Stimulated activated CD4-positive, alpha-beta T cell treated with anti-CD3 and anti-CD28 coated beads, Interleukin-12 subunit alpha, Interleukin-12 subunit beta, amount 100 ng/mL, for 4 hours (primary cell): ENCODE results near the gene CDH12.
"Not testable (repeated sequence)": the region's sequence is repeated elsewhere in the genome, so short reads cannot be mapped to it uniquely, and the experiment has no call there.

Source experiments
- DNase-seq: peaks from one replicate; pipeline ENCODE4 v3.0.0-alpha.2; 2020

CDH12 gene

DNA sequence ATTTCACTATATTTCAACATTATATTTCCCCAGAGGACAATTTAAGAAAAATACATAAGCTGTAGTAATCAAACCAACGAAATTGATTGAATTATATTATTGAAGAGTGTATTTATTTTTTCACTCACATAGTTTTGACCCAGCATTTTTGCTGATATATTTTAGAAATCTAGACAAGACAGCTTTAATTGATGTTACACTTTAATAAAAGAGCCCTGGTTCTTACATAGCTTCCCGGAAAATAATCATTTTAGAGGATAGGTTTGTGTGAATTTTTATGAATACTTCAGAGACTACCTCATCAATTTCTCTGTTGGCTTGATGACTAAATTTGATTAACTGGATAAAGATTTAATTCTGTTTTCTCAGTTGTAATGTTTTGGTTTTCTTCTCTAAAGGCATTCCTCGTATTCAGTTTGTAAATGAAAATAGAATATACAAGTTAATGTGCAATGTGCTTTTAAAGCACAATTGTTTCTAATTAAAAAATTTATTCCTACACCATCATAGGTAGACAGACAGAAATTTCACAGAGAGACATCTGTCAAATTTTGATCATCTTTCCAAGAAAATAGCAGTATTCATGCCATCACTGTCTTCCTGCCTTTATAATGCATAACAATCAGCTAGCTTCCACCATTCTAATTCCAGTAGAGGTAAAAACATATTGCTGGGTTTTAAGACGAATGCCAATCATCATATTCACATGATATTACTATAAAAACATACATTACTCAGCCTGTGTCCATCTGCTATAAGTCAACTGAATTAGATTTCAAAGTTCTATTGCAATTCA lies 441.4 kb downstream of the CDH12 start:
- no peak for DNase-seq

DNA sequence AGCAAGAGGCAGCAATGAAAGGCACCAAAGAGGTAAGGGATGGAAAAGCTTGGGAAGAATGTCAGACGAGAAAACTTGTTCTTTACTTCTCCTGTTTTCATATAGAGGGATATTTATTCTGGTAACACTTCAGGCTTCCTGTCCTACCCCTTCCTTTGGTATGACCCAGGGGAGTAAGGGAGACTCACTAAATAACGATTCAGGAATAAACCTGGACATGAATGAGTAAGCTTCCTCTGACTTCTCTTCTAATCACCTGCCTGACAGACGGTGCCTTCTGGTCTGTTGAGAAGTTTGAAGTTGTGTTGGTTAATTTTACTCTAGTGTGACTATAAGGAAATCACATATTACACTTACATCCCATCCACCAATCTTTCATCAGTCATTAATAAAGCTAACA lies 461.2 kb downstream of the CDH12 start:
- DNase-seq = no peak

DNA sequence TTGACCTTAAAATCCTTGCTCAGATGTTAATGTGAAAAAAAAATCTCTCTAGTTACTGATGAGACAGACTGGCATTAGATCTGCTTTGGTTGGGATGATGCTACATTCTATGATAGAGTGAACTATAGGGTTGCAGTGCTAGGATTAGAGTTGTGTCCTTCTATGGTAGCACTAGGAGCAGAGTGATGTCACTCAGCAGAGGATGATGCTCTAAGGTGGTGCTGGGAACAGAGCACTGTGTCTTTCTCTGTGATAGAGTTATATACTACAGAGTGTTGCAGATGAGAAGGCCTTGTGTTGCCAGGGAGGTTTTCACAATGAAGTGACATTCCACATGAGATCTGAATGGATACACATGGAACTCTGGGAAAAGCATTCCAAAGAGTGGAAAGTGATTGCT lies 462.3 kb downstream of the CDH12 start:
- no peak for DNase-seq

DNA sequence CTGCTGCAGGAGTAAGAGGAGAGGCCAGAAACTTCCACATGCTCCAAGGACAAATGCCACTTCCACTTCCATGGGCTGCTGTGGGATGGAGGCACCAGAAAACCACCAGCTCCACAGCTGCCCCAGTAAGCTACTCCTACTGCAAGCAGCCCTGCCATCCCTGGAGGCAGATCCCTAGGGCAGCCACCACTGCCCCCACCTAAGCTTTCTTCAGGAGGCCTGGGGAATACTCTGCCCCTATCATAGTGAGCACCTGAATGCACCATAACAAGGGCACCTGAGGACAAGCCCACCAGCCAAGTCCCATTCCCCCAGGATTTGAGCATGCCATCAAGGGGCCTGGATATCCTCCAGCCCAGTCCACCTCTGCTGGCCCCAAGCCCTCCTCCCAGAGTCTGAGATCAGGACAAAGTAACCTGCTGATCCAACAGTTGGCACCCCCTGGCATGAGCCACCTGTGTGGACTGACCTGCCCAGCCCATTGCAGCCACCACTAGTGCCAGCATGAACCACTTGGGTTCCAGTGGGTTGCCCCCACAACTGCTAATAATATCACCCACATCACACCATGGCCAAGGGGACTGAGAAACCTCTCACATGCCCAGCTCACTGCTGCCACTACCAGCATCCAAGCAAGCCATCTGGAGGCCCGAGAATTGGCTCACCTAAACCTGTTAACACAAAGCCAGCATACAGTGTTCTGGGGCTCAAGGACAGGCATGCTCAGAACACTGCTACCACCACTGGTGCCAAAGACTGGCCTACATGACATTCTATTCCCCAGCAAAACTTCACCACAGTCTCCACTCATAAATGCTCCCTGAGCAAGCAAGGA lies 480.1 kb downstream of the CDH12 start:
- no peak for DNase-seq

DNA sequence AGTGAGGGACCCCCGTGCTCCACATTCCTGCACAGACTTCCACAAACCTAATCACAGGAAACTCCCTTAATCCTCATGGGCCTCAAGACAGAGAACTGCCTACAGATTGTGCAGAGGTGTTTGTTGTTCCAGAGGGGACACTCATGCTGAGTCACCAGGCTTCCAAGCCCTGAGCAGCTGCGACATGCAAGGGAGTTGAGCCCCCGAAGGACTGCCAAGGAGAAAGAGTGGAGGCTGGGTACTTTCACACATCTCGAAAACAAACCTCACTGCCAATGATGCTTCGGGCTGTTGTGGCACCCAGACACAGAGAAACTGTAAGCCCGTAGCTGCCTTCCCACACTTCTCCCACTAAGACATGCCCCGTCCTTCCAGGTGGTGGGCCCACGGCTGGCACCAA lies 480.8 kb downstream of the CDH12 start:
- no peak for DNase-seq

DNA sequence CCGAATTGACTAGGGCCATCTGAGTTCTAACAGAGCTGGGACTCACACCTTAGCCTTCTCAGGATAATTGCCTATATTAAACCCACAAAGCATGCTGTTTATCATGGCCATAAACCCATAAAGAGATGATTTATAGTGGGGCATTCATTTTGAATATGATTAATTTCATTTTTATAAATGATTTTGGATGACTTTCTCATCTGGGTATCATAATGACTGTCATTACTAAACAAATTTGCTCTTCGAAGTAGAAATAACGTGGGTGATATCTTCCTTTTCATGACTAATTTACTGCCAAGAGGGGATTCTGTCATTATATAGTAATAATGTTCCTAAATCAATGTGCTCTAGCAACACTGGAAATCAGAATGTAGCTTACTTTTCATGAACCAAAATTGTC lies 498.2 kb downstream of the CDH12 start:
- DNase-seq = no peak

DNA sequence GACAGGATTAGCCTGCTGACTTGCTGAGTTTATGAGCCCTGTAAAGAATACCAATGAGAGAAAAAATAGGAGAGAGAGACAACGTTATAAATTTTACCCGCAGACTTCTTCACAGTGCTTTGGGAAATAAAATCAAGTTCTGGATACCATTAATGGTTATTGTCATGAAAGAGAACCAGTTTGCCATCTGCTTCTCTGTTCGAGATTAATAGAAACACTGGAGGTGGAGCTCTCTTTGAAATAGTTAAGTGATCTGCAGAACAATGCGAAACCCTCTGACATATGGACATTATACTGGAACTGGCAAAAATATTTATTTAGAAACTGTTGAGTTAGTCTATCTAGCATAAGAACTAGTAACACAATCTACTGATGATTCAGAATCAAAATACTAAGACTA lies 500.7 kb downstream of the CDH12 start:
- no peak for DNase-seq

DNA sequence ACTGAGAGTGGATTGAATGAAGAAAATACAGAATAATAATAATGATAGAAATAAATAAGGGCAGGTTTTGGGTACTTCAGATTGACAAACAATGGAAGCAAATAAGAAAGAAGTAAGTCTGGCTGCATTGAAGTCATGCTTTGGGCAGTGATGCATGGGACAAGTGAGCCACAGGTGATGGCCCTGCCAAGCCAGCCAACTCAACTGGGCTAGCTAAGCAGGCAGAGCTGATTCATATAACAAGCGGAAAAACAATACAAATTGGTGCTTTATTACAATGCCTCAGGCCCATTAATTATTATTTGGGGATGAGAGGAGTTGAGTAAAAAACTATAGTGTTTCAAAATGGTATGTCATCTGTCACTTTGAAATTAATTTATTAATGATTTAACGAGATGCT lies 502.0 kb downstream of the CDH12 start:
- DNase-seq = no peak

DNA sequence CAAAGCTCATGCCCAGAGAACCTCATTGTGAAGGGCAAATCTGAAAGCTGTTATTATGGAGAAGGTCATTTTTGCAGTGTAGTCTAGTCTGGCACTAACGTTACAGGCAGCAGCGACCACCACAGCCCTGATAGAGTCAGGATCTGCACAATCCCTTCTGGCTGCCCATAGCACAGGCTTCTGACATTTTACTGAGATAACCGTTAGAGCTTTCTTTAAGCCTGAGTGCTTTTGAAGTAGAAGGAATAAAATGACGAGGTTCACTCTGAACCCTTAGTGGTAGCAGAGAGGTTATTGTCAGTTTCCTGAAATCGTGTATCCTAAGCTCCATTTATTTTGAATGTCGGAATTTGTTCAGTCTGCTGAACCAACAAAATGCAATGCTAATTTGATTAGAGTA lies 505.1 kb downstream of the CDH12 start:
- no peak for DNase-seq

DNA sequence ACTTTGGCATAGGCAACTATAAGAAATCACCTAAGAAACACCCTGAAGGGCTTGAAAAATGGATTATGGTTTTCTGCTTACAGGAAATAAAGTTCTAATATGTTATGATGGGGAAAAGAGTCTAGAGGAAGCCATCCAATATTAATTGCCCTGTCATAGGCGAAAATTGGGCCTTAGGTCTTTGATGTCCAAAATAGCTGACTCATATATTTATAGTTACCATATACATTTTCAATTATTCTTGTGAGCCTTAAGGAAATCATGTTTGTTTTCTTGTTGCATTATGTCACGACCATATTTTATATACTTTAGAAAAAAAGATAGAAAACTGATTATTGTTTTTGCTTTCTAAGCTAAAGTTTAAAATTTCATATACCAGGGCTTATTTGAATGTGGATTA lies 509.1 kb downstream of the CDH12 start:
- no peak for DNase-seq

DNA sequence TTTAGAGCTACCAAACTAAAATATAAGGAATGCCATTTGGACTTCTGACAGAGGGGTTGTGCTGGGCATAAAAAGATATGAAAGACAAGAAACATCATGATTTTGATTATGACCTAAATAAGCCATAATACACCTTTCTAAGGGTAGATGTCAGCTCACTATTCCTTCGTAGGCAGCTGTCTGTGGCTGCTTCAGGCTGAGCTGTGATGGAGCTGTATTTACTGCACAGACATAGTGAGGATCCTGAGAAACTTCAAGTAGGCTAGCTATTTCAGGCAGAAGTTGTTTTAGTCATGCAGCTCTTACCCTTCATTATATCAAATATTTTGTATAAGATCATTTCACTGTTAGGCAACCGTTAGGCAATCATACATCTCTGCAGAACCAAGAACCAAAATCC lies 511.7 kb downstream of the CDH12 start:
- no peak for DNase-seq

DNA sequence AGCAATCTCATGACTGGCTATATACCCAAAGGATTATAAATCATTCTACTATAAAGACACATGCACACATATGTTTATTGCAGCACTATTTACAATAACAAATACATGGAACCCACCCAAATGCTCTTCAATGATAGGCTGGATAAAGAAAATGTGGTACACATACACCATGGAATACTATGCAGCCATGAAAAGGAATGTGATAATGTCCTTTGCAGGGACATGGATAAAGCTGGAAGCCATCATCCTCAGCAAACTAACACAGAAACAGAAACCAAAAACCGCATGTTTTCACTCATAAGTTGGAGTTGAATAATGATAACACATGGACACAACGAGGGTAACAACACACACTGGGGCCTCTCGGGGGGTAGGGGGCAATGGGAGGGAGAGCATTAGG lies 520.2 kb downstream of the CDH12 start:
- DNase-seq = not testable (repeated sequence)

DNA sequence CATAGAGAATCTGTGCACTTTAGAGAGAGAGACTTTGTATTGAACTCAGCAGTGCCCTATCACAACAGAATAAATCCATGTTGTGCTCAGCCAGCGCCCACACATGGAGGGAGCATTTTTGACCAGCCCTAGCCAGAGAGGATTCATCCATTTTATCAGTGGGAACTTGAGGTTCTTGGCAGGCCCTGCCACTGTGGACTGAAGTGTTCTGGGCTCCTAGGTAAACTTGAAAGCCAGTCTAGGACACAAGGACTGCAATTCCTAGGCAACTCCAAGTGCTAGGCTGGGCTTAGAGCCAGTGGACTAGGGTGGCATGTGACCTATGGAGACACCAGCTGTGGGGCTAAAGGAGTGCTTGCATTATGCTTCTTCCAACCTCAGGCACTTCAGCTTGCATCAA lies 523.5 kb downstream of the CDH12 start:
- DNase-seq = no peak

DNA sequence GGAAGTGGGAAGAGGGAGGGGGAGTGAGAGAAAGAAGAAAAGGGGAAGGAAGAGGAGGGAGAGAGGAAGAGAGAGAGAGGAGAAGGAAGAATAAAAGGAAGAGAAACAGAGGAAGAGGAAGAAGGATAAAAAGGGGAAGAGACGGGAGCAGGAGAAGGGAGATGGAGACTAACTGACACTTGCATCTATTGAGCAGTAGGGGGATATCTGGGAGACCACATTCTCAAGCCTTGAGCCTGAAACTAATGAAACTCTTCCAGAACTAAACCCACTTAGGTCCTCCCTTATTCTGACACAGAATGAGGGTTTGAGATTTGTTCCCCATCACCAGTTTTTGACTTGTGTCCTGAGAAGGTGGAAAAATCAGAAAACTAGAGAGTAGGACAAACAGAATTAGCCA lies 533.3 kb downstream of the CDH12 start:
- no peak for DNase-seq

DNA sequence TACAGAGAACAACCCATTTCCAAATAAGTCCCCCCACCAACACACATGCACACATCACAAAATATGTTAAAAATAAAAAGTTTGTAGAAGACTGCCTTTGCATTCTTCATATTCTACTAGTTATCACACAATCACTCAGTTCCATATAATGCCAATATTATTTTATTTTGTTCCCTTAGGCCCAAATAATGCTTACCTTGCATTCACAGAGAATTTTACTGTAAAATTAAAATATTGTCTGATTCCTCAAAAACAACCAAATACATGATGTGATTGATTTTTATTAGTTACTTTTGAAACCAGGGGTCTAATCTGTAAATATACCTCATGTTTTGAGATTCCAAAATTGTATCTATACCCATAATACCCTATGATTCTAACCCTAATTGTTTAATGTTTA lies 536.9 kb downstream of the CDH12 start:
- DNase-seq = no peak

DNA sequence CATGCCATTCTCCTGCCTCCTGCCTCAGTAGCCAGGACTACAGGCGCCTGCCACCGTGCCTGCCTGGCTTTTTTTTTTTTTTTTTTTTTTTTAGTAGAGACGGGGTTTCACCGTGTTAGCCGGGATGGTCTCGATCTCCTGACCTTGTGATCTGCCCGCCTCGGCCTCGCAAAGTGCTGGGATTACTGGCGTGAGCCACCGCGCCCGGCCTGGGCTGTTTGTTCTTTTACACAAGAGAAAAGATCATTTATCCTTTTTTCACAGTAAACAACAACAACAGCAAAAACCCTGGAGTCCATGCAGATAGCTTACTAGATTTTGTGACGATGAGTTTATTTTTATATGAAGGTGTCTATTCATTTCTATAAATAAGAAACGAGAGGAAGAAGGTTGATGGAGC lies 538.1 kb downstream of the CDH12 start:
- not testable (repeated sequence) for DNase-seq

DNA sequence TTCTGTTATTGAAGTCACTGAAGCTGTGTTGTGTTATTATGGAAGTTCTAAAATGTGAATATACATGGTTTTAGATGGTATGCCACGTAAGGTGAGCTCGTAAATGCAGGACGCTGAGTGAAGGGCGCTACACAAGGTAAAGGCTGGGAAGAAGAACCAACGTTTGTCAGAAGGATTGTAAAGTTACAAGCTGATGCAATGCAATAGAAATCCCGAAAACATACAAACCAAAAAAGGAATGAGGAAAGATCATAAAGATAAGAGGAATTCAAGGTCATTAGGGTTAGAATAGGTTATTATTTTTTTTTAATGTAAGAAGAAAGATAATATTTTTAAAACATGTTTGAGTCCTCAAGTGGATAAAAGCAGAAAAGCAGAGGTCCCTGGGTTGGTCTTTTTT lies 538.6 kb downstream of the CDH12 start:
- DNase-seq = no peak

DNA sequence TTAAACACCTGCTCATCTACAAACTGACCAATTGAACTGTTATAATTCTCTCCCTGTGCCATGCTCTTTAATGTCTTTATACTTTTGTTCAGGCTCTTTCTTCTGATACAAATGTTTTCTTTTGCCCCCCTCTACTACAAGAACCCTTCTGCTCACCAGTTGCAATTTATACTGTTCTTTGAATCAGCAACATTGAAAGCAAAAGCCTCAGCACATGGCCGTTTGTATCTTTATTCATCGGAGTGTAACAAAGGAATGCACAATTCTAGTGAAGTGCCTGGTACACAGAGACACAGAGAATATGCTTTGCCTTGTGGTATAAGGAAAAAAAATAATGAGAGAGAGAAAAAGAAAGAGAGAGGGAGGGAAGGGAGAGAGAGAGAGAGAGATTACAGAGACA lies 547.1 kb downstream of the CDH12 start:
- DNase-seq = no peak

DNA sequence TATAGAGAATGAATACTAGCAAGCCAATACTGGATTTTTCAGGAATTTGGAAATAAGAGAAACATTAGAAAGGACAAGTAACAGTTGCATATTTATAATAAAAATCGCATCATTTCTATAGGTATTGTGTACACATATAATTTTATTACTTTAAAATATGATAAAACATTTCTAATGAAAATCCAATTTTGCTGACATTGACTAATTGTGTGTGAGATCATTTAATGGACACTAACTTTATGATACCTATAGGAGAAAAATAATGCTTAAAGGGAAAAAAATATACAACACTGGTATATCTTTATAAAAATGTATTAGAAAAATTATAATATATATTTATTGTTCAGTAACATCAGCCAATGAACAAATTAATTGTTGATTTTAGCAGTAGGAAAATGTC lies 557.3 kb downstream of the CDH12 start:
- no peak for DNase-seq

DNA sequence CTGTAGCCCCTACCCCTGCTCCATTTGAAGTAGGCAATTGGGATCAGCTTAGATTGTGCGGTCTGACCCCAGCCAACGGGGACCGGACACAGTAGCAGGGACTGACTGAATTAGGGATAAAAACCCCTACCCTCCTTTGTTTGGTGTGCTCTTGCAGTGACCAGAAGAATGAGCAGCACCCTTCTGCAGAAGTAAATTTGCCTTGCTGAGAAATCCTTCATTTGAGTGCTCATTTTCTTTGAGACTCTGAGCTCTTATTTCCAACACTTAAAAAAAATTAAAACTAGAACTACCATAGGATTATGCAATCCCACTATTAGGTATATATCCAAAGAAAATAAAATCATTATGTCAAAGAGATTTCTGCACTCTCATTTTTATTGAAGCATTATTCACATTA lies 560.0 kb downstream of the CDH12 start:
- DNase-seq = no peak

DNA sequence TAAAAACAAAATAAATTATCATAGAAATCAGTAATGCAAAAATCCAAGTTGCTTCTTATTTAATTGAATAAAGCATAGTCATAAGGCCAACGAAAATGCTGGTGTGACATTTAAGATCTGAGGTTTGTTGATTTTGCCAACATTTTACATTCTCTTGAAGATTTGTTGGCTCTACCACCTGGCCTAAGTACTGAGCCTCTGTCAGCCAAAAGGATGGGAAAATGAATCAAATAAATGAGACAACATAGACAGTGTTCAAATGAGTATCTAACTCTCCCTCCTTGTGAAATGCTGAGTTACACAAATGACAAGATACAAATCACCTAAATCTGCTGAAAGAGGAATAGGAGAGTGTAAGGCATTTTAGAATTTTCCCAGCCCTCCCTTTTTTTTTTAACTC lies 575.0 kb downstream of the CDH12 start:
- no peak for DNase-seq

DNA sequence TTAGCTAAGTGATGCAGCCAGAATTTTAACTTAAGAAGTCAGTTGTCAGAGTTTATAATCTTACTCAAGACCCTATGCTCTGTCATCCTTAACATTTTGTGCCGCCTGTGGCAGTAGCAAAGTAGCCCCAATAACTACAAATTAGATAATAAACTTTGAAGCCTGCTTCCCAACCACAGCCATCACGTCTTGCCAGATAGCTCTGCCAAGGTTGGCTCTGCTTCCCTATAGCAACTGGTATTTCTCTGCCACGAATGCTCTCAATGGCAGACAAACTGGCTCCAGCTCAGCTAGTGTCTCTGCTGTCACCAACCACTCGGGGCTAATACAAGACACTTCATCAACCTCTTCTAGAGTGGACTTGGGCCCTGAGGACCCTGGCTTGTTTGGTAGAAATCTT lies 576.1 kb downstream of the CDH12 start:
- DNase-seq = no peak

DNA sequence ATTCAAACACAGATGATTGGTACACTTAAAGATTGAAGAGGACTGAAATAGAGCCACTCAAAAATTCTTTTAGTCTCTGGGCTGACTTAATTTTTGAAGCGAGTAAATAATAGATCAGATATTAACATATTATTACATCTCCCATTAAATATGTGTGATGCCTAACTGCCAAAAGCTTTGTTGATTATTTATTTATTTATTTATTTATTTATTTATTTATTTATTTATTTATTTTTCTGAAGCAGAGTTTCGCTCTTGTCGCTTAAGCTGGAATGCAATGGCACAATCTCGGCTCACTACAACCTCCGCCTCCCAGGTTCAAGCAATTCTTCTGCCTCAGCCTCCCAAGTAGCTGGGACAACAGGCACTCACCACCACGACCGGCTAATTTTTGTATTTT lies 587.3 kb downstream of the CDH12 start:
- not testable (repeated sequence) for DNase-seq

DNA sequence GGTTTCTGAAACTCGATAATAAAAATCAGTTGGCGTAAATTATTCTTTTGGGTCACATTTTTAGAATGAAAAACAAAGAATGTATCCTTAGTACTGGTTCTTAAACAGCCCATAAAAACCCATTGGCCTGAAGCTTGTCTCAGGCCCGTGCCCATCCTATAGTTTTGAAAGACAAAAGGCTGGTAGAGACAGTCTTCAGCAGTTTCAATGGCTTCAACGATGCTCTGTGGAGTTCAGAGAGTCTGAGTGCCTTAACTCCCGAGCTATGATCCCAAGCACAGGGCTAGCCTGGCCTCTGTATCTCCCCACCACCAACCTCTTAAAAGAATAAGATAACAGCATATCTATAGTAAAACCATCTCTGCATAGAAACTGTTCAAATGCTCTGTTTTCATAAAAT lies 595.0 kb downstream of the CDH12 start:
- no peak for DNase-seq

DNA sequence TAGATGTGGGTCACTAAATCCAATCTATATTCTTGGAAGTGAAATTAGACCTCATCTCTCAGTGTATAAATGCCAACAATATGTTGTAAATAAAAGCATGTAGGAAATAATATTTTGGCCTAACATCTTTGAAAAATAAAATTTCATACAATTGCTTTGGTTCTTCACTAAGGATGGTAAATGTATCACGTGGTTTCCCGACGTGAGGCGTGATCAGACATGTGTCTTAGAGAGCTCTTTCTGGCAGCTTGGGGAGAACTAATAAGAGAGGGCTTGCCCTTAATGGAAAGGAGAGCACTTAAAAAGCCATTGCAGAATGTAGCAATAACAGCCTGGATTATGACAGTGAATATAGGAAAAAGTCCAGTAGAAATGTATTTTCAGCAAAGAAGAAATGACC lies 602.6 kb downstream of the CDH12 start:
- no peak for DNase-seq
